ENCODE measurements around the gene PDPK1. TPM values are rescaled to one million over a fixed set of nuclear protein-coding genes. Genes with fewer than 3 reads are reported as not detected.

PDPK1 gene
- total RNA-seq, 4 donors from 2014 or later = 35.3 to 40.4 (median 39.0) TPM

MicroRNA genes within 50 kb of the gene (microRNA counts, 767-probe panel; counts per million panel counts)
- 0 to 358 counts per million in 2 donors for microRNA hsa-miR-3178

Small RNA genes lying within 50 kb of the gene (microRNA-seq; reads per million reads assigned to microRNA genes)
- 0 to 0.57 reads per million in 2 donors for gene MIR3178 (ENCODE audit: borderline number of aligned reads in 1 of 2, borderline replicate concordance in 2 of 2)

Other genes with a start within 250 kb of the PDPK1 start
- 10 to 100 TPM in 1 of 4 donors, 1 to 10 TPM in 3; 5.4 to 10.3 (median 9.5) TPM for gene ABCA3, start 197.3 kb upstream of the PDPK1 start, total RNA-seq
- 10 to 100 TPM in 3 of 4 donors, 1 to 10 TPM in 1; 5.6 to 17.7 (median 11.3) TPM for gene CCNF, start 108.6 kb upstream of the PDPK1 start, total RNA-seq
- 1 to 10 TPM in 3 of 4 donors, under 1 TPM in 1; 0.64 to 1.9 (median 1.8) TPM for gene TEDC2, start 77.9 kb upstream of the PDPK1 start, total RNA-seq
- under 1 TPM in 2 of 4 donors, not detected in 2; 0.45 to 0.95 TPM for gene NTN3, start 66.7 kb upstream of the PDPK1 start, total RNA-seq
- gene TBC1D24, start 62.9 kb upstream of the PDPK1 start, total RNA-seq = 10 to 100 TPM; 12.1 to 19.1 (median 15.3) TPM
- 100 to 1,000 TPM in 3 of 4 donors, 10 to 100 TPM in 1; 63.1 to 218 (median 126) TPM for gene ATP6V0C, start 24.1 kb upstream of the PDPK1 start, total RNA-seq
- gene AMDHD2, start 17.6 kb upstream of the PDPK1 start, total RNA-seq = 10 to 100 TPM; 32.9 to 50.3 (median 42.2) TPM
- 1 to 10 TPM in 2 of 4 donors, under 1 TPM in 2; 0.17 to 5.9 (median 0.83) TPM for gene CEMP1, start 6.6 kb upstream of the PDPK1 start, total RNA-seq
- gene KCTD5, start 144.5 kb downstream of the PDPK1 start, total RNA-seq = 10 to 100 TPM; 34.9 to 61.9 (median 51.1) TPM
- gene PRSS27, start 182.2 kb downstream of the PDPK1 start, total RNA-seq = 1 to 10 TPM; 1.3 to 5.0 (median 2.0) TPM
- 100 to 1,000 TPM; 257 to 830 (median 272) TPM for gene SRRM2, start 214.6 kb downstream of the PDPK1 start, total RNA-seq
- 1,000 to 10,000 TPM in 1 of 4 donors, 100 to 1,000 TPM in 3; 244 to 2,128 (median 328) TPM for gene ELOB, start 239.3 kb downstream of the PDPK1 start, total RNA-seq
- not detected for gene PRSS33, start 249.5 kb downstream of the PDPK1 start, total RNA-seq

Data from lower leg skin (tissue), 4 donors.